Suprapubic skin (tissue), 4 donors: ENCODE measurements around the gene DMKN.

Source experiments
- EP300 ChIP-seq: sonication (generic); formaldehyde crosslinking; IDR thresholded peaks from one replicate; pipeline ENCODE4 v1.6.1; 2017; ENCODE audit warnings: antibody characterized with exemption
- POLR2A ChIP-seq, 2 donors: fragments of 450-650 bp; IDR thresholded peaks; one replicate each; pipeline ENCODE4 v1.6.1; 2017; ENCODE audit warnings: antibody characterized with exemption in 2 of 2, mild to moderate bottlenecking in 2 of 2, moderate library complexity in 2 of 2
- POLR2AphosphoS5 ChIP-seq, 3 donors: sonication (generic); formaldehyde crosslinking; IDR thresholded peaks; one replicate each; pipeline ENCODE4 v1.6.1; 2017; ENCODE audit warnings: antibody characterized with exemption in 3 of 3
- TF ChIP-seq, protein P1 (sequence below), 2 donors: fragments of 200-600 bp in 1 of 2; fragments of 450-650 bp in 1 of 2; sonication (generic) in 1 of 2; IDR thresholded peaks; one replicate each; pipeline ENCODE4 v1.5.1; 2016 to 2019; ENCODE audit warnings: antibody characterized with exemption in 2 of 2, mild to moderate bottlenecking in 1 of 2, moderate library complexity in 1 of 2

DNA sequence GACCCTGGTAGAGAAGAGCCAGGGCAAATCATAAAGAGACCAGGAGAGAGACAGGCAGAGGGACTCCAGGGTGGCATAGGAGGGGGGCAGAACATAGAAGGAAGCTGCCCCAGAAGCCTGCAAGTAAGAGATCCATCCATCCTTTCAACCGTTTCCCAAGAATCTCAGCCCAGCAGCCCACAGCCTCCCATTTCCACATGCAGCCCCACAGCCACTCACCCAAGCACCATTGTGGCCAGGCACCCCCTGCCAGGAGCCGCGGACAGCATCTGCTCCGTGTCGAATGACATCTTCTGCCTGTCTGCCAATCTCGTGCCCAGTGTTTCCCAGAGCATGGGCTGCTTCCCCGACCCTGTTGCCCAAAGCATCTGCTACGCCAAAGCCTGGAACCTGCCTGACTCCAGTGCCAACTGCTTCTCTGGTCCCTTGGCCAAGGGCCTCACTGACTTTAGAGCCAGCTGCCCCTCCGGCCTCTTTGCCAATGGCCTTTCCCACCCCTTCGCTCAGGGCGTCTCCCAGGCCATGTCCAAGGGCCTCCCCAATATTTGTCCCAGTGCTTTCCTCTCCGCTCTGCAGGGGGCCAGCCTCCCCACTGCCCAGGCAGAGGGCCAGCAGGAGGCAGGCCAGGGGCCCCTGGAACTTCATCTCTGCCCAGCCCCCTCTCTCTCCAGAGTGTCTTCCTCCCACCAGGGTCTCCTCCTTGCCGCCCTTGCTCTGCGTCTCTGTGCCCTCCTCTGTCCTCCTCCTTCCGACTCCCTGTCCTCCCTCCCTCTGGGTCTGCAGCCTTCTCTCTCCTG lies 420 bp downstream of the DMKN start:
- TF ChIP-seq POLR2A (IDR thresholded peaks at IDR 0.05) (no peak), EP300 (no peak), POLR2AphosphoS5 (IDR thresholded peaks at IDR 0.05) (no peak)
- TF ChIP-seq, protein P1, sequence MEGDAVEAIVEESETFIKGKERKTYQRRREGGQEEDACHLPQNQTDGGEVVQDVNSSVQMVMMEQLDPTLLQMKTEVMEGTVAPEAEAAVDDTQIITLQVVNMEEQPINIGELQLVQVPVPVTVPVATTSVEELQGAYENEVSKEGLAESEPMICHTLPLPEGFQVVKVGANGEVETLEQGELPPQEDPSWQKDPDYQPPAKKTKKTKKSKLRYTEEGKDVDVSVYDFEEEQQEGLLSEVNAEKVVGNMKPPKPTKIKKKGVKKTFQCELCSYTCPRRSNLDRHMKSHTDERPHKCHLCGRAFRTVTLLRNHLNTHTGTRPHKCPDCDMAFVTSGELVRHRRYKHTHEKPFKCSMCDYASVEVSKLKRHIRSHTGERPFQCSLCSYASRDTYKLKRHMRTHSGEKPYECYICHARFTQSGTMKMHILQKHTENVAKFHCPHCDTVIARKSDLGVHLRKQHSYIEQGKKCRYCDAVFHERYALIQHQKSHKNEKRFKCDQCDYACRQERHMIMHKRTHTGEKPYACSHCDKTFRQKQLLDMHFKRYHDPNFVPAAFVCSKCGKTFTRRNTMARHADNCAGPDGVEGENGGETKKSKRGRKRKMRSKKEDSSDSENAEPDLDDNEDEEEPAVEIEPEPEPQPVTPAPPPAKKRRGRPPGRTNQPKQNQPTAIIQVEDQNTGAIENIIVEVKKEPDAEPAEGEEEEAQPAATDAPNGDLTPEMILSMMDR (IDR thresholded peaks at IDR 0.05): no peak
